Mammary epithelial cell (primary cell): ENCODE measurements around the gene VCX3A.

Experiments used
- EZH2 ChIP-seq: IDR thresholded peaks from 2 replicates; pipeline ENCODE4 v1.6.1; 2012; ENCODE audit warnings: low read length, inconsistent platforms, borderline replicate concordance
- TF ChIP-seq, protein P1 (sequence below), 2 donors: IDR thresholded peaks in 1 of 2; conservative IDR thresholded peaks in 1 of 2; 2 replicates each; pipeline ENCODE4 v1.5.1; 2011 to 2012; ENCODE audit warnings: inconsistent platforms in 2 of 2, low read length in 2 of 2, mild to moderate bottlenecking in 2 of 2, control low read depth in 1 of 2, low read depth in 1 of 2; ENCODE audit not compliant: insufficient read depth in 1 of 2; ENCODE audit errors: extremely low read depth in 1 of 2

DNA sequence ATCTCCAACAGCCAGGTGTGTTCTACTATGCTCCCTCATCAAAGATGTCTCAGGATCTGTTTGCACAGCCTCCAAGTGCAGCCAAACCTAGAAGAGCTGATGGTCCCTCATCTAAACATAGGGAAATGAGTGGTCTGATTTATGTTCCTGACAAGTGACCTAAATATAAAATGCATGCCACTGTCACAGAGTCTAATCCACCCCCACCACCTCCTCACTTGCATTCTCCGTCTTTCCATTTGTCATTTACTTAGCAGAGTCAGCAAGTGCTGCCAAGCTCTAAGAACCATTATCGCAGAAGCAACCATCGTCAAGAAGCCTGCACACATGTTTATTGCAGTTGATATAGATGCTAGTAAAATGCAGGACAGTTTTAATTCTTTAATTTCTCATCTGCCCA, 33.1 kb upstream of the VCX3A start:
- TF ChIP-seq, protein P1, sequence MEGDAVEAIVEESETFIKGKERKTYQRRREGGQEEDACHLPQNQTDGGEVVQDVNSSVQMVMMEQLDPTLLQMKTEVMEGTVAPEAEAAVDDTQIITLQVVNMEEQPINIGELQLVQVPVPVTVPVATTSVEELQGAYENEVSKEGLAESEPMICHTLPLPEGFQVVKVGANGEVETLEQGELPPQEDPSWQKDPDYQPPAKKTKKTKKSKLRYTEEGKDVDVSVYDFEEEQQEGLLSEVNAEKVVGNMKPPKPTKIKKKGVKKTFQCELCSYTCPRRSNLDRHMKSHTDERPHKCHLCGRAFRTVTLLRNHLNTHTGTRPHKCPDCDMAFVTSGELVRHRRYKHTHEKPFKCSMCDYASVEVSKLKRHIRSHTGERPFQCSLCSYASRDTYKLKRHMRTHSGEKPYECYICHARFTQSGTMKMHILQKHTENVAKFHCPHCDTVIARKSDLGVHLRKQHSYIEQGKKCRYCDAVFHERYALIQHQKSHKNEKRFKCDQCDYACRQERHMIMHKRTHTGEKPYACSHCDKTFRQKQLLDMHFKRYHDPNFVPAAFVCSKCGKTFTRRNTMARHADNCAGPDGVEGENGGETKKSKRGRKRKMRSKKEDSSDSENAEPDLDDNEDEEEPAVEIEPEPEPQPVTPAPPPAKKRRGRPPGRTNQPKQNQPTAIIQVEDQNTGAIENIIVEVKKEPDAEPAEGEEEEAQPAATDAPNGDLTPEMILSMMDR (conservative IDR thresholded peaks at IDR 0.05 in 1 of 2, IDR thresholded peaks at IDR 0.05 in 1 of 2; ENCODE audit: extremely low read depth in 1 of 2, insufficient read depth in 1 of 2, low read depth in 1 of 2, low read length in 2 of 2), result no peak
- no peak for TF ChIP-seq EZH2
